BE2C (cell line): ENCODE measurements around the gene POM121L2.

Source experiments
- DNase-seq: peaks from one replicate; pipeline ENCODE4 v3.0.0-alpha.2; 2020
- H3K27me3 ChIP-seq: fragments of 250-450 bp; sonication (Bioruptor Pico); 2 replicates; pipeline ENCODE4 v1.5.1; 2020; ENCODE audit warnings: mild to moderate bottlenecking
- H3K36me3 ChIP-seq: fragments of 250-450 bp; sonication (Bioruptor Pico); 2 replicates; pipeline ENCODE4 v1.5.1; 2020; ENCODE audit warnings: mild to moderate bottlenecking
- H3K4me1 ChIP-seq: fragments of 250-450 bp; sonication (Bioruptor Pico); 2 replicates; pipeline ENCODE4 v1.5.1; 2020
- H3K4me3 ChIP-seq: 2 replicates; pipeline ENCODE4 v1.5.1; 2011; ENCODE audit warnings: low read depth, low read length
- H3K9me3 ChIP-seq: fragments of 250-450 bp; sonication (Bioruptor Pico); 2 replicates; pipeline ENCODE4 v1.5.1; 2020
- CTCF ChIP-seq: IDR thresholded peaks from 2 replicates; pipeline ENCODE4 v1.5.1; 2012; ENCODE audit warnings: mild to moderate bottlenecking, low read depth, low read length

POM121L2 gene

DNA sequence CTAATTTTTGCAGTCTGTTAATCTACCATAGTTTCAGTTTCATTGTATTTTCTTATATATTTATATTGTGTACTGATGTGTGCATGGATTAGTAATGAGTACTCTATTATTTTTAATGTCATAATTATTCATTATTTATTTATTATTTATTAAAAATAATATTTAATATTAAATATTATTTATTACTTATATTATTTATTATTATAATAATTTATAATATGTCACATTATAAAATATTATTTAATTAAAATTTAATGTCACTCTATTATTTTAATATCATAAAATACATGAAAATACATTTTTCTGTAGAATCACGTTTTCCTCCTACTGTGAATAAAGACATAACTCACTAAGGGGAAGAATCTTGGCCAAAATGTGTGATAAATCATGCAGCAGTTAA is 30.5 kb downstream of the POM121L2 start:
- Histone ChIP-seq H3K9me3 (no peaks in the 10 kb centered on the region), H3K27me3 (peaks cover 50% of the 10 kb centered on the region), H3K4me3 (no peak overlapping the region), H3K4me1 (no peaks in the 10 kb centered on the region), H3K36me3 (no peaks in the 10 kb centered on the region)
- no peak for DNase-seq
- no peak for TF ChIP-seq CTCF

DNA sequence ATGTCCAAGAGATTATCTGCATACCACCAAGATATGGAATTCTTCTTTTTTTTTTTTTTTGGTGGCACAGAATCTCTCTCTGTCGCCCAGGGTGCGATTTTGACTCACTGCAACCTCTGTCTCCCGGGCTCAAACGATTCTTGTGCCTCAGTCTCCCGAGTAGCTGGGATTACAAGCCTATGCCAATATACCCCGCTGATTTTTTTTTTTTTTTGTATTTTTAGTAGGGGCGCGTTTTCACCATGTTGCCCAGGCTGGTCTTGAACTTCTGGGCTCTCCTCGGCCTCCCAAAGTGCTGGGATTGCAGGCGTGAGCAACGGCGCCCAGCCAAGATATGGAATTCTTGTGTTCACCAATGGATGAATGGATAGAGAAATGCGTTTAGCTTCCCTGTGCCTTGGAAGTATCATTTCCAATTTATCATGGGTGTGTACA is 31.0 kb downstream of the POM121L2 start:
- no peak for DNase-seq
- H3K27me3 ChIP-seq = peaks cover 45% of the 10 kb centered on the region
- no peaks in the 10 kb centered on the region for H3K4me1 ChIP-seq
- H3K4me3 ChIP-seq = peak overlapping the region; percentile 70
- no peak for TF ChIP-seq CTCF
- no peaks in the 10 kb centered on the region for H3K9me3 ChIP-seq
- no peaks in the 10 kb centered on the region for H3K36me3 ChIP-seq

GRCh38 chr6:27280540-27281000 is 31.5 kb downstream of the POM121L2 start:
- Histone ChIP-seq H3K4me1 (no peaks in the 10 kb centered on the region), H3K27me3 (peaks cover 42% of the 10 kb centered on the region), H3K36me3 (no peaks in the 10 kb centered on the region), H3K4me3 (peak overlapping the region; percentile 70), H3K9me3 (no peaks in the 10 kb centered on the region)
- no peak for DNase-seq
- no peak for TF ChIP-seq CTCF

GRCh38 chr6:27280064-27280539 is 32.0 kb downstream of the POM121L2 start:
- Histone ChIP-seq H3K4me1 (no peaks in the 10 kb centered on the region), H3K9me3 (no peaks in the 10 kb centered on the region), H3K4me3 (peak overlapping the region; percentile 70), H3K36me3 (no peaks in the 10 kb centered on the region), H3K27me3 (peaks cover 38% of the 10 kb centered on the region)
- no peak for TF ChIP-seq CTCF
- DNase-seq = peak; percentile 66

GRCh38 chr6:27279513-27280063 is 32.5 kb downstream of the POM121L2 start:
- no peaks in the 10 kb centered on the region for H3K4me1 ChIP-seq
- no peak for DNase-seq
- H3K9me3 ChIP-seq = no peaks in the 10 kb centered on the region
- H3K27me3 ChIP-seq = peaks cover 37% of the 10 kb centered on the region
- H3K36me3 ChIP-seq = no peaks in the 10 kb centered on the region
- peak overlapping the region; percentile 70 for H3K4me3 ChIP-seq
- no peak for TF ChIP-seq CTCF
